Heart left ventricle (tissue), 16 donors: ENCODE data around the gene BIVM. TPM values are rescaled to one million over a fixed set of nuclear protein-coding genes. Genes with fewer than 3 reads are reported as not detected.

Experiments used
- ATAC-seq, 4 donors: fragments of 200-7000 bp; cut with Tn5 transposase; one replicate each; pipeline ENCODE4 v1.9.1; 2020 to 2022; ENCODE audit warnings: moderate library complexity in 4 of 4, mild to moderate bottlenecking in 3 of 4, moderate number of reproducible peaks in 1 of 4
- DNase-seq, 5 donors: peaks; one replicate each; pipeline ENCODE4 v3.0.0-alpha.2; 2020
- H3K27ac ChIP-seq, 12 donors: fragments of 200-600 bp; sonication (generic) in 4 of 12; one replicate each; pipeline versions ENCODE4 v1.5.0 to v1.8.0; 2016 to 2022; ENCODE audit warnings: mild to moderate bottlenecking in 2 of 12
- H3K27me3 ChIP-seq, 9 donors: fragments of 200-600 bp; sonication (generic) in 2 of 9; one replicate each; pipeline versions ENCODE4 v1.5.1 to v1.8.0; 2016 to 2022; ENCODE audit warnings: mild to moderate bottlenecking in 3 of 9
- H3K36me3 ChIP-seq, 9 donors: fragments of 200-600 bp; sonication (generic) in 2 of 9; one replicate each; pipeline versions ENCODE4 v1.5.0 to v1.8.0; 2018 to 2022; ENCODE audit warnings: mild to moderate bottlenecking in 2 of 9
- H3K4me1 ChIP-seq, 12 donors: fragments of 200-600 bp; sonication (generic) in 4 of 12; one replicate each; pipeline versions ENCODE4 v1.5.0 to v1.8.0; 2016 to 2022; ENCODE audit warnings: mild to moderate bottlenecking in 3 of 12
- H3K4me3 ChIP-seq, 12 donors: fragments of 200-600 bp; sonication (generic) in 4 of 12; one replicate each; pipeline versions ENCODE4 v1.5.0 to v1.8.0; 2017 to 2022; ENCODE audit warnings: mild to moderate bottlenecking in 9 of 12, moderate library complexity in 4 of 12
- H3K9me3 ChIP-seq, 12 donors: fragments of 200-600 bp; sonication (generic) in 4 of 12; one replicate each; pipeline versions ENCODE4 v1.5.0 to v1.8.0; 2016 to 2022; ENCODE audit warnings: mild to moderate bottlenecking in 1 of 12
- POLR2A ChIP-seq, 2 donors: fragments of 450-650 bp; IDR thresholded peaks; one replicate each; pipeline ENCODE4 v1.6.1; 2017; ENCODE audit warnings: antibody characterized with exemption in 2 of 2, mild to moderate bottlenecking in 2 of 2, moderate library complexity in 2 of 2
- WGBS, 4 donors: extraction: QIAGEN DNeasy Blood & Tissue Kit in 2 of 4; methylation state at CpG; one replicate each; pipeline versions ENCODE4 v1.1.5 to v1.1.7; 2013 to 2018; 5-methylcytosine and 5-hydroxymethylcytosine counted together
- intact Hi-C, 10 donors: fragments of 100-400 bp; cut with DNase I; formaldehyde crosslinking; loops; one replicate each; pipeline versions ENCODE4 v1.11.1 to v1.14.2; 2022
- polyA plus RNA-seq, 2 donors: library from polyadenylated mRNA; stranded (reverse); fragments of 200-250 nt; gene quantifications; one replicate each; pipeline ENCODE4 v1.2.3, GENCODE V29; 2013
- total RNA-seq, 9 donors: library from RNA; depleted of rRNA in 2 of 9; stranded (reverse); fragments of >200 nt in 2 of 9; fragmentation: NEBNext Ultra II Directional in 3 of 9; extraction: Animal tissue kit (Norgen Biotek cat#: 25700) in 3 of 9; gene quantifications; one replicate each; pipeline versions ENCODE4 v1.1.0 to v1.2.4, GENCODE V29; 2016 to 2023
- TF ChIP-seq, protein P1 (sequence below), 12 donors: fragments of 200-600 bp; sonication (generic) in 4 of 12; IDR thresholded peaks; one replicate each; pipeline versions ENCODE4 v1.5.0 to v1.8.0; 2018 to 2022; ENCODE audit warnings: antibody characterized with exemption in 12 of 12, mild to moderate bottlenecking in 5 of 12
- donor health status: ischemic (EF 13 %, LVEDD 7.1; RV severe dilation, severe dysfunction).
- donor health status: healthy with polysubstance abuse.
- donor health status: DM: no; HTN: yes; CAD: no.
- donor health status: DM: no; HTN: no; CAD: no.
- donor health status: ischemic (EF 25% LVEDD 6.9; RV normal size, moderate dysfunction).
- donor health status: ischemic (EF 25% LVEDD 5.7; RV mildly dilated, moderate dysfunction).
- donor health status: healthy.
- donor health status: DM: yes; HTN: yes; CAD: no.
- donor health status: ischemic (EF 35%, LVEDD 5.7; RV mildly dilated, moderate dysfunction).
- donor health status: nonischemic (EF 11% LVEDD 7.7; RV severe dilation, severe dysfunction).
- donor health status: DM: yes; HTN: yes; CAD: no.
- donor health status: PGD.
- donor health status: ischemic (EF 29% LVEDD 5.4; RV normal size, mild dysfunction).
- donor health status: nonischemic (EF 23%, LVEDD 6.1; RV moderate dilation, normal function).

Gene BIVM
- total and polyA plus RNA-seq, 11 donors: 10.3 to 35.7 (median 24.5) TPM

- TF ChIP-seq, protein P1, sequence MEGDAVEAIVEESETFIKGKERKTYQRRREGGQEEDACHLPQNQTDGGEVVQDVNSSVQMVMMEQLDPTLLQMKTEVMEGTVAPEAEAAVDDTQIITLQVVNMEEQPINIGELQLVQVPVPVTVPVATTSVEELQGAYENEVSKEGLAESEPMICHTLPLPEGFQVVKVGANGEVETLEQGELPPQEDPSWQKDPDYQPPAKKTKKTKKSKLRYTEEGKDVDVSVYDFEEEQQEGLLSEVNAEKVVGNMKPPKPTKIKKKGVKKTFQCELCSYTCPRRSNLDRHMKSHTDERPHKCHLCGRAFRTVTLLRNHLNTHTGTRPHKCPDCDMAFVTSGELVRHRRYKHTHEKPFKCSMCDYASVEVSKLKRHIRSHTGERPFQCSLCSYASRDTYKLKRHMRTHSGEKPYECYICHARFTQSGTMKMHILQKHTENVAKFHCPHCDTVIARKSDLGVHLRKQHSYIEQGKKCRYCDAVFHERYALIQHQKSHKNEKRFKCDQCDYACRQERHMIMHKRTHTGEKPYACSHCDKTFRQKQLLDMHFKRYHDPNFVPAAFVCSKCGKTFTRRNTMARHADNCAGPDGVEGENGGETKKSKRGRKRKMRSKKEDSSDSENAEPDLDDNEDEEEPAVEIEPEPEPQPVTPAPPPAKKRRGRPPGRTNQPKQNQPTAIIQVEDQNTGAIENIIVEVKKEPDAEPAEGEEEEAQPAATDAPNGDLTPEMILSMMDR (IDR thresholded peaks at IDR 0.05): no peak
- TF ChIP-seq POLR2A (IDR thresholded peaks at IDR 0.05): no peak
- Histone ChIP-seq H3K27me3 (peaks cover 0 to 9% (median 0%) of the 10 kb centered on the region in 9 donors), H3K36me3 (peaks cover 0 to 49% (median 25%) of the 10 kb centered on the region in 9 donors), H3K27ac (no peak overlapping the region), H3K4me3 (no peak overlapping the region), H3K9me3 (no peaks in the 10 kb centered on the region), H3K4me1 (peaks cover 0 to 11% (median 6%) of the 10 kb centered on the region in 12 donors)
- intact Hi-C loops: no loop called here
- no peak for ATAC-seq
- 89 to 95% (median 91%) methylated on average over 9 of the region's 9 CpGs for WGBS, 4 donors
- no peak for DNase-seq
Observed at GRCh38 chr13:102793611-102794355, 5.1 kb upstream of the BIVM start.

- 0 to 1% (median 1%) methylated on average over 30 to 69 of the region's 69 CpGs for WGBS, 4 donors
- peaks cover 0 to 10% (median 0%) of the 10 kb centered on the region in 9 donors for H3K27me3 ChIP-seq
- no peaks in the 10 kb centered on the region for H3K36me3 ChIP-seq
- TF ChIP-seq, protein P1 (IDR thresholded peaks at IDR 0.05): no peak
- TF ChIP-seq POLR2A (IDR thresholded peaks at IDR 0.05): no peak
- H3K27ac ChIP-seq: peak overlapping the region; percentile 72 to 96 (median 91)
- H3K9me3 ChIP-seq: no peaks in the 10 kb centered on the region
- intact Hi-C loops: loop anchor here in 5 of 10 donors (1.0 to 5.0 kb wide), 8 partner anchors 25 to 219 kb away; partner anchors contain the start of genes TPP2 (in 3 of the 5) and ERCC5 (in 1 of the 5)
- peaks cover 0 to 47% (median 30%) of the 10 kb centered on the region in 12 donors for H3K4me1 ChIP-seq
- peak overlapping the region; percentile 65 to 95 (median 82) for H3K4me3 ChIP-seq
- ATAC-seq (peak in 3 of 4 donors; percentile 7 to 48 (median 40)), DNase-seq (peak; percentile 29 to 73 (median 46))
Observed at GRCh38 chr13:102799426-102800144, 666 bp downstream of the BIVM start.

GRCh38 chr13:102800145-102801041, 1.5 kb downstream of the BIVM start:
- peak overlapping the region; percentile 72 to 96 (median 91) for H3K27ac ChIP-seq
- peak; percentile 84 to 90 (median 87) for DNase-seq
- intact Hi-C loops: loop anchor here in 5 of 10 donors (1.0 to 5.0 kb wide), 5 partner anchors 42 to 220 kb away; partner anchors contain the start of genes TPP2 (in 2 of the 5) and ERCC5 (in 1 of the 5)
- TF ChIP-seq, protein P1 (IDR thresholded peaks at IDR 0.05): peak; percentile 70 to 89 (median 82)
- peak in 1 of 2 donors; percentile 26 for TF ChIP-seq POLR2A (IDR thresholded peaks at IDR 0.05)
- 2 to 6% (median 2%) methylated on average over 30 to 81 of the region's 81 CpGs for WGBS, 4 donors
- peak; percentile 66 to 87 (median 82) for ATAC-seq
- no peaks in the 10 kb centered on the region for H3K36me3 ChIP-seq
- H3K4me1 ChIP-seq: peaks cover 0 to 47% (median 30%) of the 10 kb centered on the region in 12 donors
- peak overlapping the region; percentile 65 to 95 (median 82) for H3K4me3 ChIP-seq
- H3K27me3 ChIP-seq: peaks cover 0 to 10% (median 0%) of the 10 kb centered on the region in 9 donors
- no peaks in the 10 kb centered on the region for H3K9me3 ChIP-seq
